HL-60/S4 (cell line): ENCODE results near the gene SMIM14.
"Not testable (repeated sequence)": the region's sequence is repeated elsewhere in the genome, so short reads cannot be mapped to it uniquely, and the experiment has no call there.

Experiments
- in situ Hi-C: fragments of 300-500 bp; cut with MboI; formaldehyde crosslinking; loops from 2 replicates; pipeline ENCODE4 v1.14.3; 2022; ENCODE audit warnings: low sequenced_read_pairs

The SMIM14 gene

GRCh38 chr4:39533541-39533940 lies 105.1 kb downstream of the SMIM14 start:
- in situ Hi-C loops, result no loop called here

- in situ Hi-C loops, result not testable (repeated sequence)
Observed at GRCh38 chr4:39532237-39532636, 106.4 kb downstream of the SMIM14 start.

GRCh38 chr4:39530682-39531081 lies 108.0 kb downstream of the SMIM14 start:
- in situ Hi-C loops, result no loop called here

- in situ Hi-C loops, result no loop called here
Observed at GRCh38 chr4:39529534-39529933, 109.1 kb downstream of the SMIM14 start.

- in situ Hi-C loops, result no loop called here
Observed at GRCh38 chr4:39528061-39528465, 110.6 kb downstream of the SMIM14 start.

GRCh38 chr4:39527296-39528060 lies 111.2 kb downstream of the SMIM14 start, which contains the start of gene UGDH:
Gene UGDH (minus strand): TSS chr4:39527439. CDS start chr4:39521512, 5,927 bp downstream.
- in situ Hi-C loops, result no loop called here

GRCh38 chr4:39526765-39527295 lies 111.8 kb downstream of the SMIM14 start:
- in situ Hi-C loops, result no loop called here

- in situ Hi-C loops, result no loop called here
Observed at GRCh38 chr4:39525822-39526690, 112.6 kb downstream of the SMIM14 start.

- in situ Hi-C loops, result no loop called here
Observed at GRCh38 chr4:39524161-39524957, 114.3 kb downstream of the SMIM14 start.

GRCh38 chr4:39522068-39522467 lies 116.6 kb downstream of the SMIM14 start:
- in situ Hi-C loops, result no loop called here

GRCh38 chr4:39521253-39521919 lies 117.3 kb downstream of the SMIM14 start:
- in situ Hi-C loops, result no loop called here

GRCh38 chr4:39518484-39518883 lies 120.2 kb downstream of the SMIM14 start:
- in situ Hi-C loops, result no loop called here

GRCh38 chr4:39516407-39516966 lies 122.2 kb downstream of the SMIM14 start:
- in situ Hi-C loops, result no loop called here

- in situ Hi-C loops, result not testable (repeated sequence)
Observed at GRCh38 chr4:39515669-39516401, 122.8 kb downstream of the SMIM14 start.

- in situ Hi-C loops, result no loop called here
Observed at GRCh38 chr4:39514888-39515401, 123.7 kb downstream of the SMIM14 start.

GRCh38 chr4:39514266-39514665 lies 124.4 kb downstream of the SMIM14 start:
- in situ Hi-C loops, result not testable (repeated sequence)

GRCh38 chr4:39510348-39510929 lies 128.2 kb downstream of the SMIM14 start:
- in situ Hi-C loops, result no loop called here

GRCh38 chr4:39505581-39505980 lies 133.1 kb downstream of the SMIM14 start:
- in situ Hi-C loops, result no loop called here

- in situ Hi-C loops, result no loop called here
Observed at GRCh38 chr4:39504538-39504937, 134.1 kb downstream of the SMIM14 start.
